H1 (cell line): ENCODE measurements around the gene IFIT2. TPM values are rescaled to one million over a fixed set of nuclear protein-coding genes. Genes with fewer than 3 reads are reported as not detected.
"Not testable (repeated sequence)": the region's sequence is repeated elsewhere in the genome, so short reads cannot be mapped to it uniquely, and the experiment has no call there.

Experiments
- CTCF ChIA-PET: fragments of 300-600 bp; sonication (Branson Sonifier 250); formaldehyde crosslinking; loops from one replicate; lab custom pipeline; 2021; ENCODE audit not compliant: partially characterized antibody; lab: Charles Lee
- POLR2A ChIA-PET: fragments of 300-600 bp; sonication (Branson Sonifier 250); formaldehyde crosslinking; loops from one replicate; lab custom pipeline; 2021; ENCODE audit warnings: inconsistent platforms; ENCODE audit not compliant: partially characterized antibody; lab: Charles Lee
- DNase-seq, 2 experiments: peaks; one replicate each; pipeline versions ENCODE4 v3.0.0 to v3.0.0-alpha.2; 2010 to 2022; ENCODE audit warnings: low spot score in 2 of 2, low read depth in 1 of 2, mixed read lengths in 1 of 2
- FAIRE-seq: peaks from 2 replicates; lab custom pipeline; 2011; peaks lifted over from hg19 to GRCh38; lab: Jason Lieb, UNC
- H2AFZ ChIP-seq: 2 replicates; pipeline ENCODE4 v1.8.1; 2012; ENCODE audit warnings: low read length, inconsistent platforms
- H2AK5ac ChIP-seq: 2 replicates; pipeline ENCODE4 v1.6.1; 2013; ENCODE audit warnings: low read depth, low read length
- H2BK120ac ChIP-seq: replicated peaks from 2 replicates; pipeline ENCODE3; 2013; ENCODE audit warnings: low read depth, low read length, inconsistent platforms
- H2BK12ac ChIP-seq: 2 replicates; pipeline ENCODE4 v1.6.1; 2013; ENCODE audit warnings: low read depth, low read length
- H2BK15ac ChIP-seq: 2 replicates; pipeline ENCODE4 v1.6.1; 2013; ENCODE audit warnings: low read length
- H2BK20ac ChIP-seq: 2 replicates; pipeline ENCODE4 v1.6.1; 2013; ENCODE audit warnings: low read length
- H2BK5ac ChIP-seq: 2 replicates; pipeline ENCODE4 v1.6.1; 2013; ENCODE audit warnings: low read depth, low read length
- H3K14ac ChIP-seq: 2 replicates; pipeline ENCODE4 v1.6.1; 2013; ENCODE audit warnings: inconsistent platforms; ENCODE audit not compliant: insufficient read length
- H3K18ac ChIP-seq: 2 replicates; pipeline ENCODE4 v1.6.1; 2013; ENCODE audit warnings: low read length; ENCODE audit errors: extremely low read depth
- H3K23ac ChIP-seq: 2 replicates; pipeline ENCODE4 v1.6.1; 2013; ENCODE audit warnings: inconsistent platforms; ENCODE audit not compliant: insufficient read length
- H3K23me2 ChIP-seq: 2 replicates; pipeline ENCODE4 v1.6.1; 2013; ENCODE audit warnings: low read depth, low read length
- H3K27ac ChIP-seq: 2 replicates; pipeline ENCODE4 v1.6.1; 2011; ENCODE audit warnings: low read depth, low read length, inconsistent platforms
- H3K27me3 ChIP-seq, 4 experiments: replicated peaks in 1 of 4; 1 replicate in 1 of 4; 2 replicates in 3 of 4; pipeline versions ENCODE4 v1.6.1 to v1.8.1; 2011 to 2013; ENCODE audit warnings: low read length in 3 of 4, mild to moderate bottlenecking in 3 of 4, inconsistent platforms in 2 of 4, mixed read lengths in 2 of 4, moderate library complexity in 1 of 4; ENCODE audit not compliant: control insufficient read depth in 3 of 4, insufficient read depth in 3 of 4; ENCODE audit errors: extremely low read depth in 1 of 4
- H3K36me3 ChIP-seq, 4 experiments: 2 replicates each; pipeline versions ENCODE4 v1.6.1 to v1.8.1; 2011 to 2013; ENCODE audit warnings: mild to moderate bottlenecking in 4 of 4, low read length in 3 of 4, moderate library complexity in 2 of 4, control low read depth in 1 of 4, inconsistent platforms in 1 of 4; ENCODE audit not compliant: insufficient read depth in 4 of 4, control insufficient read depth in 2 of 4
- H3K4ac ChIP-seq: replicated peaks from 2 replicates; pipeline ENCODE3; 2013; ENCODE audit warnings: low read length, low read depth, mixed read lengths, inconsistent platforms; ENCODE audit not compliant: insufficient read length
- H3K4me1 ChIP-seq, 4 experiments: replicated peaks in 1 of 4; 1 replicate in 1 of 4; 2 replicates in 3 of 4; pipeline versions ENCODE4 v1.6.1 to v1.8.1; 2011 to 2013; ENCODE audit warnings: low read length in 3 of 4, inconsistent platforms in 2 of 4, mixed read lengths in 1 of 4; ENCODE audit not compliant: insufficient read depth in 4 of 4, control insufficient read depth in 3 of 4
- H3K4me2 ChIP-seq, 2 experiments: 2 replicates each; pipeline versions ENCODE4 v1.6.1 to v1.8.1; 2011 to 2013; ENCODE audit warnings: low read depth in 2 of 2, low read length in 2 of 2, control low read depth in 1 of 2, inconsistent platforms in 1 of 2, mild to moderate bottlenecking in 1 of 2; ENCODE audit not compliant: insufficient read depth in 1 of 2
- H3K4me3 ChIP-seq, 4 experiments: fragments of 200-600, 300-600 bp in 1 of 4; sonication (generic), shearing (Covaris generic), sonication (Bioruptor Twin) in 1 of 4; 2 replicates each; pipeline versions ENCODE4 v1.5.1 to v1.8.1; 2011 to 2016; ENCODE audit warnings: low read length in 4 of 4, low read depth in 3 of 4, control low read depth in 2 of 4, inconsistent platforms in 2 of 4, mild to moderate bottlenecking in 2 of 4, mixed read lengths in 1 of 4, moderate library complexity in 1 of 4; ENCODE audit not compliant: insufficient read depth in 2 of 4; ENCODE audit errors: extremely low read depth in 1 of 4
- H3K56ac ChIP-seq: replicated peaks from 2 replicates; pipeline ENCODE3; 2013; ENCODE audit warnings: low read depth, mild to moderate bottlenecking, mixed read lengths, low read length, inconsistent platforms; ENCODE audit not compliant: insufficient read length
- H3K79me1 ChIP-seq: 2 replicates; pipeline ENCODE4 v1.6.1; 2013; ENCODE audit warnings: low read depth, low read length, control low read depth
- H3K79me2 ChIP-seq, 2 experiments: 2 replicates each; pipeline versions ENCODE4 v1.6.1 to v1.8.1; 2012 to 2013; ENCODE audit warnings: low read length in 2 of 2, mild to moderate bottlenecking in 2 of 2, inconsistent platforms in 1 of 2; ENCODE audit not compliant: insufficient read depth in 2 of 2, control insufficient read depth in 1 of 2
- H3K9ac ChIP-seq, 4 experiments: replicated peaks in 1 of 4; 1 replicate in 1 of 4; 2 replicates in 3 of 4; pipeline versions ENCODE4 v1.6.1 to v1.8.1; 2011 to 2013; ENCODE audit warnings: low read depth in 3 of 4, low read length in 3 of 4, control low read depth in 2 of 4, mild to moderate bottlenecking in 2 of 4, moderate library complexity in 2 of 4, inconsistent platforms in 1 of 4; ENCODE audit errors: extremely low read depth in 1 of 4
- H3K9me3 ChIP-seq, 2 experiments: 2 replicates each; pipeline versions ENCODE4 v1.6.1 to v1.8.1; 2012 to 2013; ENCODE audit warnings: mild to moderate bottlenecking in 2 of 2, moderate library complexity in 2 of 2, control low read depth in 1 of 2, inconsistent platforms in 1 of 2, low read depth in 1 of 2, low read length in 1 of 2, mixed read lengths in 1 of 2; ENCODE audit not compliant: insufficient read depth in 2 of 2
- H4K20me1 ChIP-seq, 2 experiments: replicated peaks in 1 of 2; 2 replicates each; pipeline versions ENCODE3 to v1.8.1; 2011 to 2013; ENCODE audit warnings: inconsistent platforms in 2 of 2, low read length in 2 of 2, mild to moderate bottlenecking in 1 of 2; ENCODE audit not compliant: insufficient read depth in 2 of 2, control insufficient read depth in 1 of 2
- H4K5ac ChIP-seq: 2 replicates; pipeline ENCODE4 v1.6.1; 2013; ENCODE audit warnings: low read length, low read depth, mixed read lengths, inconsistent platforms; ENCODE audit not compliant: insufficient read length
- H4K8ac ChIP-seq: 2 replicates; pipeline ENCODE4 v1.8.0; 2013; ENCODE audit warnings: mild to moderate bottlenecking, moderate library complexity, low read length, inconsistent platforms; ENCODE audit not compliant: insufficient read depth; ENCODE audit errors: extremely low read depth
- H4K91ac ChIP-seq: replicated peaks from 2 replicates; pipeline ENCODE3; 2013; ENCODE audit warnings: low read length, mixed read lengths, inconsistent platforms; ENCODE audit not compliant: insufficient read length
- WGBS, 2 experiments: shearing (Covaris generic) in 1 of 2; methylation state at CpG; one replicate each; pipeline versions ENCODE4 v1.1.6 to v1.1.7; 2013 to 2015; ENCODE audit warnings: low lambda C conversion rate in 2 of 2, mixed read lengths in 2 of 2, inconsistent platforms in 1 of 2, low coverage in 1 of 2, missing lambda C conversion rate in 1 of 2; ENCODE audit not compliant: insufficient replicate concordance in 2 of 2, insufficient coverage in 1 of 2, insufficient read length in 1 of 2; ENCODE audit errors: extremely low coverage in 1 of 2, missing lambda C conversion rate in 1 of 2; 5-methylcytosine and 5-hydroxymethylcytosine counted together
- polyA plus RNA-seq, 7 experiments: library from polyadenylated mRNA; depleted of rRNA in 3 of 7; stranded (reverse) in 5 of 7; unstranded in 2 of 7; fragments of >200 nt in 5 of 7; fragments of 200-250 nt in 2 of 7; gene quantifications; 1 replicate in 5 of 7; 2 replicates in 1 of 7; 4 replicates in 1 of 7; pipeline versions ENCODE4 v1.2.1 to v1.2.3, GENCODE V29; 2011 to 2013; ENCODE audit warnings: missing spikeins in 2 of 7, mixed read lengths in 2 of 7
- total RNA-seq: library from RNA; stranded (reverse); fragmentation: NEBNext Ultra II Directional; extraction: Animal tissue kit (Norgen Biotek cat#: 25700); gene quantifications from 2 replicates; pipeline ENCODE4 v1.2.1, GENCODE V29; 2021

IFIT2 gene
- total and polyA plus RNA-seq, 2 of the 8 experiments (the other 6 are each of a cell fraction or from before 2014, with no cell fraction given): 0.03 to 0.35 TPM

GRCh38 chr10:89285303-89285702 lies 16.5 kb upstream of the IFIT2 start:
- H3K4me3 ChIP-seq, H3K4me2 ChIP-seq, FAIRE-seq: not testable (repeated sequence)

More at GRCh38 chr10:89285303-89285702, 16.5 kb upstream of the IFIT2 start:
- H3K56ac ChIP-seq, DNase-seq, CTCF ChIA-PET, H3K36me3 ChIP-seq, H3K27ac ChIP-seq, H2AK5ac ChIP-seq, H4K20me1 ChIP-seq, H3K9ac ChIP-seq, H3K23me2 ChIP-seq, H2AFZ ChIP-seq, H2BK15ac ChIP-seq, H3K79me2 ChIP-seq, H2BK20ac ChIP-seq, H3K79me1 ChIP-seq, H3K4ac ChIP-seq, H4K91ac ChIP-seq, H3K18ac ChIP-seq, H3K14ac ChIP-seq, H4K5ac ChIP-seq, H3K4me1 ChIP-seq, H2BK12ac ChIP-seq, H3K23ac ChIP-seq, H2BK5ac ChIP-seq, H3K9me3 ChIP-seq, H2BK120ac ChIP-seq, H4K8ac ChIP-seq, H3K27me3 ChIP-seq: not testable (repeated sequence)
- 13 to 100% methylated on average over 1 to 4 of the region's 4 CpGs for WGBS, 2 experiments
- POLR2A ChIA-PET: interaction anchor here (1.6 kb wide), 1 partner anchor 12 kb away, joined by 5 read pairs; no protein-coding TSS in a partner anchor
